IMR-90 (cell line): Measurements from ENCODE around the gene ILDR2.

Source experiments
- BHLHE40 ChIP-seq: fragments of 150-350 bp; IDR thresholded peaks from 2 replicates; pipeline ENCODE4 v1.6.1; 2016; ENCODE audit warnings: mild to moderate bottlenecking, low read depth, low read length
- CEBPB ChIP-seq: IDR thresholded peaks from 2 replicates; pipeline ENCODE4 v1.6.1; 2012; ENCODE audit warnings: low read depth, low read length, improper control_type of control experiment
- CHD1 ChIP-seq: IDR thresholded peaks from 2 replicates; pipeline ENCODE4 v1.6.1; 2012; ENCODE audit warnings: low read depth, low read length, improper control_type of control experiment
- CTCF ChIP-seq: conservative IDR thresholded peaks from 2 replicates; pipeline ENCODE4 v1.5.1; 2012; ENCODE audit warnings: mild to moderate bottlenecking, low read depth, low read length, improper control_type of control experiment
- ELK1 ChIP-seq: fragments of 150-350 bp; IDR thresholded peaks from 2 replicates; pipeline ENCODE4 v1.6.1; 2016; ENCODE audit warnings: low read depth, mild to moderate bottlenecking, low read length, moderate library complexity, borderline replicate concordance
- FOS ChIP-seq: fragments of 150-350 bp; IDR thresholded peaks from 2 replicates; pipeline ENCODE4 v1.6.1; 2016; ENCODE audit warnings: low read depth, low read length
- MAFK ChIP-seq: IDR thresholded peaks from 2 replicates; pipeline ENCODE4 v1.6.1; 2012; ENCODE audit warnings: low read depth, low read length, improper control_type of control experiment
- MAZ ChIP-seq: IDR thresholded peaks from 2 replicates; pipeline ENCODE4 v1.6.1; 2012; ENCODE audit warnings: low read depth, mild to moderate bottlenecking, low read length, improper control_type of control experiment, moderate library complexity, borderline replicate concordance
- MXI1 ChIP-seq: IDR thresholded peaks from 2 replicates; pipeline ENCODE4 v1.6.1; 2012; ENCODE audit warnings: low read depth, mild to moderate bottlenecking, low read length, moderate library complexity, borderline replicate concordance
- POLR2A ChIP-seq: IDR thresholded peaks from 2 replicates; pipeline ENCODE4 v1.6.1; 2012; ENCODE audit warnings: mild to moderate bottlenecking, low read depth, low read length
- RCOR1 ChIP-seq: IDR thresholded peaks from 2 replicates; pipeline ENCODE4 v1.6.1; 2012; ENCODE audit warnings: mild to moderate bottlenecking, low read length, improper control_type of control experiment; ENCODE audit not compliant: insufficient replicate concordance
- SMC3 ChIP-seq: fragments of 150-350 bp; IDR thresholded peaks from 2 replicates; pipeline ENCODE4 v1.6.1; 2016; ENCODE audit warnings: low read depth, mild to moderate bottlenecking, antibody characterized with exemption, low read length, moderate library complexity
- USF2 ChIP-seq: fragments of 150-350 bp; IDR thresholded peaks from 2 replicates; pipeline ENCODE4 v1.6.1; 2017; ENCODE audit warnings: mild to moderate bottlenecking, antibody characterized with exemption, low read length, low read depth

- TF ChIP-seq BHLHE40 (no peak), CTCF (peak; percentile 55), POLR2A (no peak), MAFK (no peak), MXI1 (no peak), SMC3 (peak; percentile 46), CHD1 (no peak), ELK1 (no peak), RCOR1 (no peak), USF2 (no peak), MAZ (no peak), FOS (no peak), CEBPB (no peak)
Measured at GRCh38 chr1:166884040-166884642, 91.2 kb downstream of the ILDR2 start.
